ENCODE data around the gene TRAK2. TPM values are rescaled to one million over a fixed set of nuclear protein-coding genes. Genes with fewer than 3 reads are reported as not detected.
A peak's percentile ranks its signal among the peaks of the same experiment; 100 is the strongest.

Gene TRAK2
- total and polyA plus RNA-seq, 4 experiments from 2014 or later, result 25.2 to 47.3 (median 43.7) TPM

DNA sequence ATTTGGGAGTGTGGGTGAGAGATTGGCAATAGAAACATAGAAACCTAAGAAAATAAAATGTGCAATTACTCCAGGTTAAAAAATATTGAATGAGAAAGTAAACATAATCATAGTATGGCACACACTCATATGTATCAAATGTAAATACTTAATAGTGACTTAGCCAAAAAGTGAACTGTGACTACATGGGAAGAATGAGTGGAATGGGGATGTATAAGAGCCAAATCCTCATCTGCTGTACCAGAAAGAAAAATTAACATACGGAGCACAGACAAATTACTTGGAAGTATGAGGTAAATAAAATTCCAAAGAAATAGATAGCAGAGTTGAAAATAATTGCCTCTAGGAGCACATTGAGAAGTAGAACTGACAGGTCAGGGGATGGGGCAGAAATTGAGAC lies 98.1 kb downstream of the TRAK2 start:
- no peak overlapping the region for H3K4me3 ChIP-seq (ENCODE audit: low read length in 2 of 2)
- ChIA-PET POLR2A (ENCODE audit: partially characterized antibody) (no interaction called here), CTCF (ENCODE audit: partially characterized antibody) (no interaction called here)
- intact Hi-C loops (cut with micrococcal nuclease), result no loop called here
- no peak overlapping the region for H3K27ac ChIP-seq (ENCODE audit: low read depth, low read length)
- H3K36me3 Mint-ChIP-seq, result peaks cover 9 to 19% of the 10 kb centered on the region in 2 donors
- H3K36me3 ChIP-seq (ENCODE audit: insufficient read depth, low read length), result no peaks in the 10 kb centered on the region
- H3K9me3 ChIP-seq (ENCODE audit: control insufficient read depth in 1 of 2, low read length in 2 of 2), result no peaks in the 10 kb centered on the region
- H3K27me3 ChIP-seq (ENCODE audit: insufficient read depth, low read length), result no peaks in the 10 kb centered on the region
- H3K4me1 ChIP-seq (ENCODE audit: insufficient read depth, low read length), result no peaks in the 10 kb centered on the region
- no peak for DNase-seq
- H3K27me3 Mint-ChIP-seq, result no peaks in the 10 kb centered on the region
- H3K27ac Mint-ChIP-seq, result no peak overlapping the region
- H3K4me1 Mint-ChIP-seq, result peaks cover 0 to 5% (median 4%) of the 10 kb centered on the region in 4 donors
- peaks cover 0 to 4% (median 0%) of the 10 kb centered on the region in 8 donors for H3K9me3 Mint-ChIP-seq
- H3K4me3 Mint-ChIP-seq, result no peak overlapping the region

DNA sequence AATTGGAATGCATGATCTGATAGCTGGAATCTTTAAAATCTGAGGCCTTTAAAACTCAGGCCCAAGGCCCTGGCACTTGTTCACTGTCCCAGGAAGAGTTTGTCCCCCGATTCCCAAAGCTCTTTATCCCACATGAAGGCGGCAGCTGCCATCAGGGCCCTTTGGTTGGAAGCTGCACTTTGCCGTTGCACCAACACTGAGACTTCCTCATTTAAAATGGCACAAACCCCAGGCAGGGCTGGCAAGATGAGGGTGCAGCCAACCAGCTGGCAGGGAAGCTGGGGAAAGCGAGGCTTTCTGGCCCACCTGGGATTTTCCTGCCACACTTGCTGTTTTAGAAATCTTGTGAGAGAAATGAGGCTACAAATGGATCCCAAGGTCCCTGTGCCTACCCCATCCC lies 100.4 kb downstream of the TRAK2 start:
- DNase-seq, result no peak
- Mint-ChIP-seq H3K4me3 (no peak overlapping the region), H3K27me3 (no peaks in the 10 kb centered on the region), H3K36me3 (peaks cover 20 to 33% of the 10 kb centered on the region in 2 donors), H3K9me3 (peaks cover 0 to 4% (median 0%) of the 10 kb centered on the region in 8 donors), H3K4me1 (peaks cover 0 to 5% (median under 1%) of the 10 kb centered on the region in 4 donors), H3K27ac (no peak overlapping the region)
- no peak overlapping the region for H3K27ac ChIP-seq (ENCODE audit: low read depth, low read length)
- H3K36me3 ChIP-seq (ENCODE audit: insufficient read depth, low read length), result no peaks in the 10 kb centered on the region
- H3K9me3 ChIP-seq (ENCODE audit: control insufficient read depth in 1 of 2, low read length in 2 of 2), result no peaks in the 10 kb centered on the region
- intact Hi-C loops (cut with micrococcal nuclease), result no loop called here
- no peaks in the 10 kb centered on the region for H3K4me1 ChIP-seq (ENCODE audit: insufficient read depth, low read length)
- H3K27me3 ChIP-seq (ENCODE audit: insufficient read depth, low read length), result no peaks in the 10 kb centered on the region
- POLR2A ChIA-PET (ENCODE audit: partially characterized antibody), result no interaction called here
- CTCF ChIA-PET (ENCODE audit: partially characterized antibody), result interaction anchor here (2.4 kb wide), 1 partner anchor 13 kb away, joined by 17 read pairs; no protein-coding TSS in a partner anchor
- no peak overlapping the region for H3K4me3 ChIP-seq (ENCODE audit: low read length in 2 of 2)

DNA sequence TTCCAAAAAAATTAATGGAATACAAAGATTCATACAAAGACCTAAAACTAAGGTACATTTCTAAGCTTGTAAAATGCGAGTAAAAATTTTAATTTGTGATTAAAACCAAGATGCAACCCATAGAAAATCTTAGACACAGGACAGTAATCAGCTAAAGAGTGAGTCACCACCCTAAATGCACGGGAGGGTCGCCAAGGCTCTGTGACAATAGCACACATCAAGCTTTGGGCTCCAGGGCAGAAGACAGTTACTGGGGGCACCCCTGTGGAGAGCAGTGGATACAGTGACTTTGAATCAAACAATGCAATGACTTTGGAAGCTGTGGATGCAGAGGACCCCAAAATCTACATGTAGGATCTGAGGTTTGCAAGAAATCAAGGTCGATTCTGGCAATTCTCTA lies 101.7 kb downstream of the TRAK2 start:
- Histone ChIP-seq H3K27ac (ENCODE audit: low read depth, low read length) (no peak overlapping the region), H3K4me3 (ENCODE audit: low read length in 2 of 2) (no peak overlapping the region), H3K27me3 (ENCODE audit: insufficient read depth, low read length) (no peaks in the 10 kb centered on the region), H3K4me1 (ENCODE audit: insufficient read depth, low read length) (no peaks in the 10 kb centered on the region), H3K36me3 (ENCODE audit: insufficient read depth, low read length) (no peaks in the 10 kb centered on the region), H3K9me3 (ENCODE audit: control insufficient read depth in 1 of 2, low read length in 2 of 2) (no peaks in the 10 kb centered on the region)
- H3K4me1 Mint-ChIP-seq, result peaks cover 0 to 10% (median 2%) of the 10 kb centered on the region in 4 donors
- no peak for DNase-seq
- peaks cover 0 to 4% (median 0%) of the 10 kb centered on the region in 8 donors for H3K9me3 Mint-ChIP-seq
- no peaks in the 10 kb centered on the region for H3K27me3 Mint-ChIP-seq
- POLR2A ChIA-PET (ENCODE audit: partially characterized antibody), result no interaction called here
- no peak overlapping the region for H3K27ac Mint-ChIP-seq
- H3K4me3 Mint-ChIP-seq, result no peak overlapping the region
- intact Hi-C loops (cut with micrococcal nuclease), result no loop called here
- H3K36me3 Mint-ChIP-seq, result peaks cover 22 to 40% of the 10 kb centered on the region in 2 donors
- CTCF ChIA-PET (ENCODE audit: partially characterized antibody), result interaction anchor here (0.6 kb wide), 1 partner anchor 1039 kb away, joined by 5 read pairs; no protein-coding TSS in a partner anchor

- intact Hi-C loops (cut with micrococcal nuclease), result no loop called here
- no peaks in the 10 kb centered on the region for H3K36me3 ChIP-seq (ENCODE audit: insufficient read depth, low read length)
- ChIA-PET CTCF (ENCODE audit: partially characterized antibody) (no interaction called here), POLR2A (ENCODE audit: partially characterized antibody) (no interaction called here)
- DNase-seq, result no peak
- no peak overlapping the region for H3K4me3 ChIP-seq (ENCODE audit: low read length in 2 of 2)
- Mint-ChIP-seq H3K27ac (peak overlapping the region in 1 of 7 donors; percentile 71), H3K9me3 (no peaks in the 10 kb centered on the region), H3K4me1 (peaks cover 0 to 7% (median 3%) of the 10 kb centered on the region in 4 donors), H3K4me3 (no peak overlapping the region), H3K36me3 (peaks cover 31 to 49% of the 10 kb centered on the region in 2 donors), H3K27me3 (no peaks in the 10 kb centered on the region)
- H3K4me1 ChIP-seq (ENCODE audit: insufficient read depth, low read length), result no peaks in the 10 kb centered on the region
- no peaks in the 10 kb centered on the region for H3K9me3 ChIP-seq (ENCODE audit: control insufficient read depth in 1 of 2, low read length in 2 of 2)
- no peak overlapping the region for H3K27ac ChIP-seq (ENCODE audit: low read depth, low read length)
- no peaks in the 10 kb centered on the region for H3K27me3 ChIP-seq (ENCODE audit: insufficient read depth, low read length)
These were observed 102.5 kb downstream of the TRAK2 start for GRCh38 chr2:201348758-201349157.

GRCh38 chr2:201347138-201347537 lies 104.1 kb downstream of the TRAK2 start:
- peaks cover 47 to 65% of the 10 kb centered on the region in 2 donors for H3K36me3 Mint-ChIP-seq
- CTCF ChIA-PET (ENCODE audit: partially characterized antibody), result interaction anchor here (1.4 kb wide), 1 partner anchor 111 kb away, joined by 3 read pairs; no protein-coding TSS in a partner anchor
- POLR2A ChIA-PET (ENCODE audit: partially characterized antibody), result no interaction called here

GRCh38 chr2:201345625-201346213 lies 105.5 kb downstream of the TRAK2 start:
- no peak for DNase-seq
- Histone ChIP-seq H3K4me3 (ENCODE audit: low read length in 2 of 2) (no peak overlapping the region), H3K4me1 (ENCODE audit: insufficient read depth, low read length) (peaks cover 1% of the 10 kb centered on the region), H3K27ac (ENCODE audit: low read depth, low read length) (no peak overlapping the region), H3K36me3 (ENCODE audit: insufficient read depth, low read length) (no peaks in the 10 kb centered on the region), H3K9me3 (ENCODE audit: control insufficient read depth in 1 of 2, low read length in 2 of 2) (no peaks in the 10 kb centered on the region), H3K27me3 (ENCODE audit: insufficient read depth, low read length) (no peaks in the 10 kb centered on the region)
- H3K4me1 Mint-ChIP-seq, result peaks cover 5 to 13% (median 8%) of the 10 kb centered on the region in 4 donors
- H3K27me3 Mint-ChIP-seq, result no peaks in the 10 kb centered on the region
- peaks cover 49 to 70% of the 10 kb centered on the region in 2 donors for H3K36me3 Mint-ChIP-seq
- H3K27ac Mint-ChIP-seq, result no peak overlapping the region
- intact Hi-C loops (cut with micrococcal nuclease), result no loop called here
- ChIA-PET CTCF (ENCODE audit: partially characterized antibody) (interaction anchor here (1.4 kb wide), 1 partner anchor 109 kb away, joined by 3 read pairs; no protein-coding TSS in a partner anchor), POLR2A (ENCODE audit: partially characterized antibody) (no interaction called here)
- H3K9me3 Mint-ChIP-seq, result peaks cover 0 to 7% (median 3%) of the 10 kb centered on the region in 8 donors
- no peak overlapping the region for H3K4me3 Mint-ChIP-seq

More at GRCh38 chr2:201347138-201347537, 104.1 kb downstream of the TRAK2 start:
- H3K27me3 Mint-ChIP-seq, result no peaks in the 10 kb centered on the region
- H3K9me3 Mint-ChIP-seq, result peaks cover 0 to 3% (median 0%) of the 10 kb centered on the region in 8 donors
- no peaks in the 10 kb centered on the region for H3K36me3 ChIP-seq (ENCODE audit: insufficient read depth, low read length)
- no peaks in the 10 kb centered on the region for H3K9me3 ChIP-seq (ENCODE audit: control insufficient read depth in 1 of 2, low read length in 2 of 2)
- no peaks in the 10 kb centered on the region for H3K27me3 ChIP-seq (ENCODE audit: insufficient read depth, low read length)
- H3K27ac ChIP-seq (ENCODE audit: low read depth, low read length), result no peak overlapping the region
- H3K4me3 Mint-ChIP-seq, result no peak overlapping the region
- no peak overlapping the region for H3K4me3 ChIP-seq (ENCODE audit: low read length in 2 of 2)
- H3K27ac Mint-ChIP-seq, result peak overlapping the region in 1 of 7 donors; percentile 66
- intact Hi-C loops (cut with micrococcal nuclease), result no loop called here
- peaks cover 3 to 7% (median 5%) of the 10 kb centered on the region in 4 donors for H3K4me1 Mint-ChIP-seq
- H3K4me1 ChIP-seq (ENCODE audit: insufficient read depth, low read length), result no peaks in the 10 kb centered on the region
- DNase-seq, result no peak

- intact Hi-C loops (cut with micrococcal nuclease), result no loop called here
- peaks cover 0 to 14% (median 7%) of the 10 kb centered on the region in 8 donors for H3K9me3 Mint-ChIP-seq
- peaks cover 54 to 75% of the 10 kb centered on the region in 2 donors for H3K36me3 Mint-ChIP-seq
- H3K27me3 ChIP-seq (ENCODE audit: insufficient read depth, low read length), result no peaks in the 10 kb centered on the region
- peaks cover 8% of the 10 kb centered on the region for H3K4me1 ChIP-seq (ENCODE audit: insufficient read depth, low read length)
- H3K9me3 ChIP-seq (ENCODE audit: control insufficient read depth in 1 of 2, low read length in 2 of 2), result no peaks in the 10 kb centered on the region
- peaks cover 7 to 19% (median 13%) of the 10 kb centered on the region in 4 donors for H3K4me1 Mint-ChIP-seq
- H3K27ac Mint-ChIP-seq, result peak overlapping the region in 1 of 7 donors; percentile 25
- ChIA-PET POLR2A (ENCODE audit: partially characterized antibody) (no interaction called here), CTCF (ENCODE audit: partially characterized antibody) (interaction anchor here (1.0 to 1.4 kb wide), 2 partner anchors 80 to 162 kb away, joined by 3 to 5 read pairs; partner anchors contain the start of gene CASP10)
- H3K27ac ChIP-seq (ENCODE audit: low read depth, low read length), result no peak overlapping the region
- H3K4me3 ChIP-seq (ENCODE audit: low read length in 2 of 2), result no peak overlapping the region
- no peak for DNase-seq
- H3K36me3 ChIP-seq (ENCODE audit: insufficient read depth, low read length), result no peaks in the 10 kb centered on the region
- H3K27me3 Mint-ChIP-seq, result no peaks in the 10 kb centered on the region
- no peak overlapping the region for H3K4me3 Mint-ChIP-seq
These were observed 106.4 kb downstream of the TRAK2 start for GRCh38 chr2:201344663-201345366.
